NCI-H345 treated with DMSO at 0.1 percent for 48 hours (cell line): ENCODE data around the gene PPP6R1.

Experiments
- DNase-seq: peaks from one replicate; lab custom pipeline; 2025; ENCODE audit not compliant: unreplicated experiment; lab: John Stamatoyannopoulos, UW

Gene PPP6R1

DNA sequence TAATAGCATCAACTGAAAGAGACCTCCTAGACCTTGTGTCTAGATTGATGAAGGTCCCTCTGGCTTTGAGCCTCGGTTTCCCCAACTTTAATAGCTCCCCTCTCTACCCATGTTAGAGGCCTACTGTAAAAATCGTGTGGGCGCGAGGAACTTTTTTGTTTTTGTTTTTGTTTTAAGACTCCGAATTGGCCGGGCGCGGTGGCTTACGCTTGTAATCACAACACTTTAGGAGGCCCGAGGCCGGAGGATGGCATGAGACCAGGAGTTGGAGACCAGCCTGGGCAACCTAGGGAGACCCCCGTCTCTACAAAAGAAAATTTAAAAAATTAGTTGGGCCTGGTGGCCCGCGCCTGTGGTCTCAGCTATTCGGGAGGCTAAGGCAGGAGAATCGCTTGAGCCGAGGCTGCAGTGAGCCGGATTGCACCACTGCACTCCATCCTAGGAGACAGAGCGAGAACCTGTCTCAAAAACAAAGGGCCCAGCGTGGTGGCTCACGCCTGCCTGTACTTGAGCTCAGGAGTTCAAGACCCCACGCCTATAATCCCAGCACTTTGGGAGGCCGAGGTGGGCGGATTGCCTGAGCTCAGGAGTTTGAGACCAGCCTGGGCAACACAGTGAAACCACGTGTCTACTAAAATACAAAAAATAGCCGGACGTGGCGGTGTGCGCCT lies 858 bp upstream of the PPP6R1 start:
- no peak for DNase-seq

DNA sequence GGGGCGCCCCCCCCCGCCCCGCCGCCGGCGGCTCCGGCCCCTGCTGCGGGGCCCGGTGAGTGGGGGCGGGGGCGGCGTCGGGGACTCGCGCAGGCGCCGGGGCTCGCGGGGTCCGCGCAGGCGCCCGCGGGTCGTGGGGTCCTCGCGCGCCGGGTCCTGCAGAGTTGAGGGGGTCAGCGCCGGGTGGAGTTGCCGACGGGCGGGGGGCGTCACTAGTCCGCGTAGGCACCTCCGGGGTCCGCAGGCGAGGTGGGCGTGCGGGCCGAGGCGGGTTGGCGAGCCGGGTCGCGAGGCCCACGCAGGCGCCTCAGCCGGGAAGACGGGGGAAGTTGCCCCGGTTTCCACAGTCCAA lies 365 bp downstream of the PPP6R1 start:
- no peak for DNase-seq

- no peak for DNase-seq
These were observed 1.1 kb downstream of the PPP6R1 start for GRCh38 chr19:55257461-55258420.

- no peak for DNase-seq
These were observed 2.0 kb downstream of the PPP6R1 start for GRCh38 chr19:55256562-55257460.

DNA sequence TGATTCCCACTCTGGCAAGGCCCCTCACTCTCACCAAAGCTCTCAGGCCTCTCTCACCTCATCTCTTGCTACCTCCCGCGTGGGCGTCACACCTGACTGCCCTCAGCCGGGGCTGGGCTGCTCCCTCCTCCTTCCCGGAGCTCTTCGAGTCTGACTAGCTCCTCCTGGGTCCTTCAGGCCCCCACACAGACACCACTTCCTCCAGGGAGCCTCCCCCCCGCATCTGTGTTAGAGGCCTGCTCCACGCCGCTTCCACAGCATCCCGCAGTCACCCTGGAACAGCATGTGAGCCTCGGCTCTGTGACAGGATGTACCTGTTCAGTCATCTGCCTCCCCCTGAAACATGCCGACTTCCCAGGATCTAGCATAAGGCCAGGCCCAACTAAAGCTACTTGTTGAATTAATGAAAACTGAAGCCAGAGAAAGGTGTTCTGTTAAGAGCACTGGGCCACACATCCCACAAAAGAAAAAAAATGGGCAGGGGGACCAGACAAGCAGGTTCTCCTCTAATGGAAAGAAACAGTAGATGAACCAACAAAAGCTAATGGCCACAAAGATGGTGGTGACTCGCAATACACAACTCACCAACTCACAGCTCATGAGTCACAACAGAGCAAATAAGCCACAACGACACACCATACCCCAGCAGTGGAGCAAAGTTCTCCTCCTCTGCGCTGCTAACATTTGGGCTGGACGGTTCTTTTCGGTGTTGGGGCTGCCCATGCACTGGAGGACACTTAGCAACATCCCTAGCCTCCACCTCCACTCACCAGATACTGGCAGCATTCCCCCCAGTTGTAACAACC lies 3.0 kb downstream of the PPP6R1 start:
- DNase-seq, result no peak

GRCh38 chr19:55254625-55254977 lies 4.2 kb downstream of the PPP6R1 start:
- no peak for DNase-seq

- DNase-seq, result no peak
These were observed 4.8 kb downstream of the PPP6R1 start for GRCh38 chr19:55253842-55254624.

DNA sequence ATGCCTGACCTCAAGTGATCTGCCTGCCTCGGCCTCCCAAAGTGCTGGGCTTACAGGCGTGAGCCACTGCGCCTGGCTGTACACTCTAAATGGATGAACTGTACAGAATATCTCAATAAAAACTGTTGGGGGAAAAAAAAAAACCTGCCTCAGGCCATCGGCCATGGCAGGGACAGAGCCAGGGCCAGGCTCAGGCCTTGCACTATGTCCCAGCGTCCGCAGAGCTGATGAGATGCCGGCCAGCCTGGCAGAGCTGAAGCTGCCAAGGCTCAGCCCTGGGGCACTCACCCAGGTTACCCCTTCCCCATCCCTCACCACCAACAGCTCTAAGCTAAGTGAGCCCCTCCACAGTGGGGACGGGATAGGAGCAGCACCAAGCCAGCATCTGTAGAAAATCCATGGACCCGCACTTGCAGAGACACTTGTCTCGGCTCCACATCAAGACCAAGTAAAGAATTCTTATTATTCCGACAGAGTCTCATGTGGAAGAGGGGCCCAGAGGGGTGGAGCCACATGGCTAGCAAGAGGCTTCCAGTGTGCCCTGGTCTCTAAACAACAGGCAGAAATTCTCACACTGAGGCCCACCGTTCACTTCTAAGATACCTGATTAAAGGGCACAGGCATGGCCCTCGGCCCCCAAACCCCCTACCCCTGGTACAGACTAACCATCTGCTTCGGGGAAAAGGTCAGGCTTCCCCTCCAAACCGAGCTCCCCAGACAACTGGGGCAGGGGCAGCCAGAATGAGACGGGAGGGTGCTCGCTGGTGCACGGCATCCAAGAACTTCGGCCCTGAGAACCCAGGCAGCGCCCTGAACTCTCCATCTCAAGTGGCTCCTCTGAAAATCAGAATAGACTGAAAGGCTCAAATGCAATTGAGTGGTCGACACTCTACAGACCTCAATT lies 5.8 kb downstream of the PPP6R1 start:
- DNase-seq, result no peak

DNA sequence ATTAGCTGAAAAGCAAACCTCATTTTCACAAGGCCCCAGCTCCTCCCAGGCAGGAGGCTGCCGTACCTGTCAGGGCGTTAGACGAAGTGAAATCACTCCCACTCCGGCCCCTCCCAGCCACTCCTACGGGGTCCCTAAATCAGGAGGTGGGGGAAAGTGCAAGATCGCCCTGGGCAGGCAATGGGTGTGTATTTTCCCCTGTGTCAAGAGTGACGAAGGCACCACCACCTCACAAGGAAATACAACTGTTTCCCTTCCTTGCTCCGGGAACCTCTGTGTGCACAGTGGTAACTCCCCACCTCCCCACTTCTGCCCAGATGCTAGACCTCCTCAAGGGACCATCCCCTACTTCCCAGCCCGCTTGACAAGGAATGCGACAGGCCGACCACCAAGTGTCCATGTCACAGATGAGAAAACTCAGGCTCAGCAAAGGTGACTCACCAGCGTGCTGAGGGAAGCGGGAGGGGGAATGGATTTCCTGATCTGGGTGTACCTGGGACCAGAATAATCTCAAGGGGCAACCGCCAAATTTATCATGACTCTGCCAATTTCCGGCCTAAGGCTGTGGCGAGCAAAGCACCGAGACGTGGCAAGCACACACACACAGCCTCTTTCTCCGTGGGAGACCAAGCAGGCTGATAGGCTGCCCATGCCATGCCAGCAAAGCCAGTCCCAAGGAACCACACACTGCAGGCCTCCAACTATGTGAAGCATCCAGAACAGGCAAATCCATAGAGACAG lies 7.3 kb downstream of the PPP6R1 start:
- no peak for DNase-seq

GRCh38 chr19:55250262-55251036 lies 8.4 kb downstream of the PPP6R1 start:
- no peak for DNase-seq

DNA sequence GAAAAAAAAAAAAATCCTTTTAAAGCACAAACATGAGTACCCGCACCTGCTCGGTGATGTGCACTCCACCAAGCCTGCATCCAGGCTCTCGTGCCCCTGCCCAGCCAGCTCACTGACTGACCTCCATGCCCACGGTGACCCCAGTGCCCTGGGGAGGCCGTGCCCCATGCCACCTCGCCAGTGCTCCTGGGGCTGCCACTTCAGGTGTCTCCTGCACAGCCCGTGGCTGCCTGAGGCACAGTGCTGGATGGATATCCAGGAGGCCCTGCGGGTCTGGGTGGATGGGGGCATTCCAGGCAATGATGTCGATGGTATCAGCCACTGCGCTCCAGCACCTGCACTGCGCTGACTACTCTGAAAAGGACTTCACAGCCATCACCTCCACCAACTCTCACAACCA lies 9.0 kb downstream of the PPP6R1 start:
- no peak for DNase-seq

DNA sequence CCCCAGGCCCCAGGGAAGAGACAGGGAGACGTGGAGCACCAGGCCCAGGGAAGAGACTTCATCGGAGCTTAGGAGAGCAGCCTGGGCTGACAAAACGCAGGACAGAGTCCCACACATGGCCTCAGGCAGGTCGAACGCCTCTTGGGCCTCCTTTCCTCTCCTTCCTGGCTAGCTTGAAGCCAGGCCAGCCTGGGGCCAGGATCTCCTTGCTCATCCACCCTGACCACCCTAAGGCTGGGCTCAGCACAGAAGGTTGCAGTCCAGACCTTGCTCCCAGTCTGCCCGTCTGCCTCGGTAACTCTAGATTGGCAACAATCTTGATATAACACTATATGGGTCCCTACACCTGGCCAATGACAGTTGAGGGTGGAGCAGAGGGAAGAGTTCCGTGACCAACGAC lies 10.1 kb downstream of the PPP6R1 start:
- DNase-seq, result no peak

GRCh38 chr19:55248166-55248675 lies 10.6 kb downstream of the PPP6R1 start:
- DNase-seq, result no peak

GRCh38 chr19:55247621-55248099 lies 11.2 kb downstream of the PPP6R1 start:
- DNase-seq, result no peak

- DNase-seq, result no peak
These were observed 12.1 kb downstream of the PPP6R1 start for GRCh38 chr19:55246462-55247451.
